GM12874 (cell line): Measurements from ENCODE around the gene STAT3.

Experiments used
- TF ChIP-seq, protein P1 (sequence below): IDR thresholded peaks from 2 replicates; pipeline ENCODE4 v1.5.1; 2011; ENCODE audit warnings: low read depth, mild to moderate bottlenecking, control low read depth, low read length, moderate library complexity; ENCODE audit not compliant: insufficient read depth

STAT3 gene

DNA sequence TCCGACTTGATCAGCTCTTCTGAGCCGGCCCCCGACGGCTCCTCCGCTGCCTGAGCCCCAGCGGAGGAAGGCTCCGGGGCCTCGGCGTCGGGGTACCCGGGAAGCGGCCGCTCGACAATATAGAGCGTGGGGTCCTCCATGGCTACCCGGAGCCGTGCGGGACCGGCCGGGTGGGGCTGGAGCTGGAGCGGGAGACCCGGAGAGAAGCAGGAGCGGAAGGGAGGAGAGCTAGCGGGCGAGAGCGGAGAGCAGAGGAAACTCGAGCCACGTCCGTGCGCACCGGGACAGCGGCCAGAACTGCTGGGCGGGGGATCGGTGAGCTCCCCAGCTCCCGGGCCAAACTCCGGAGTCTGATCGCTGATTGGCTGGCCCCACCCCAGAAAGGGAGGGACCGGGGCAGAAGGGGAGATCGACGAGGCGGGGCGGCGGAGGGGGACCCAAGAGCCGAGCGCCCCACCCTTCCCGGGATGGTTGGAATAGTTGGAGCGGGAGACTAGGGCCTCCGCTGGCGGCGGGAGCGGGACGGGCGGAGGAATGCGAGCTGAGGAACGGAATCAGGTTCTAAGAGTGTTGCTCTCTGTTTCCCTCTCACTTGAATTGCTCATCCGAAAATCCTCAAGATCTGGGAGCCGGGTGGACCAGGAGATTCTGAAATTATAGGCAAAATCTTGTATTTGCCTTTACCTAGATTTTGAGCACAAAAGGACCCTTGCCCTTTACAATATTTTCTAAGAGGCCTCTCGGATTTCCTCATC lies 34.9 kb upstream of the STAT3 start, which contains the start of gene CAVIN1:
Gene CAVIN1 (minus strand): TSS at position 299 of the 755 bp plus-strand sequence. CDS start 159 bp downstream, at position 140.
- TF ChIP-seq, protein P1, sequence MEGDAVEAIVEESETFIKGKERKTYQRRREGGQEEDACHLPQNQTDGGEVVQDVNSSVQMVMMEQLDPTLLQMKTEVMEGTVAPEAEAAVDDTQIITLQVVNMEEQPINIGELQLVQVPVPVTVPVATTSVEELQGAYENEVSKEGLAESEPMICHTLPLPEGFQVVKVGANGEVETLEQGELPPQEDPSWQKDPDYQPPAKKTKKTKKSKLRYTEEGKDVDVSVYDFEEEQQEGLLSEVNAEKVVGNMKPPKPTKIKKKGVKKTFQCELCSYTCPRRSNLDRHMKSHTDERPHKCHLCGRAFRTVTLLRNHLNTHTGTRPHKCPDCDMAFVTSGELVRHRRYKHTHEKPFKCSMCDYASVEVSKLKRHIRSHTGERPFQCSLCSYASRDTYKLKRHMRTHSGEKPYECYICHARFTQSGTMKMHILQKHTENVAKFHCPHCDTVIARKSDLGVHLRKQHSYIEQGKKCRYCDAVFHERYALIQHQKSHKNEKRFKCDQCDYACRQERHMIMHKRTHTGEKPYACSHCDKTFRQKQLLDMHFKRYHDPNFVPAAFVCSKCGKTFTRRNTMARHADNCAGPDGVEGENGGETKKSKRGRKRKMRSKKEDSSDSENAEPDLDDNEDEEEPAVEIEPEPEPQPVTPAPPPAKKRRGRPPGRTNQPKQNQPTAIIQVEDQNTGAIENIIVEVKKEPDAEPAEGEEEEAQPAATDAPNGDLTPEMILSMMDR, result no peak

DNA sequence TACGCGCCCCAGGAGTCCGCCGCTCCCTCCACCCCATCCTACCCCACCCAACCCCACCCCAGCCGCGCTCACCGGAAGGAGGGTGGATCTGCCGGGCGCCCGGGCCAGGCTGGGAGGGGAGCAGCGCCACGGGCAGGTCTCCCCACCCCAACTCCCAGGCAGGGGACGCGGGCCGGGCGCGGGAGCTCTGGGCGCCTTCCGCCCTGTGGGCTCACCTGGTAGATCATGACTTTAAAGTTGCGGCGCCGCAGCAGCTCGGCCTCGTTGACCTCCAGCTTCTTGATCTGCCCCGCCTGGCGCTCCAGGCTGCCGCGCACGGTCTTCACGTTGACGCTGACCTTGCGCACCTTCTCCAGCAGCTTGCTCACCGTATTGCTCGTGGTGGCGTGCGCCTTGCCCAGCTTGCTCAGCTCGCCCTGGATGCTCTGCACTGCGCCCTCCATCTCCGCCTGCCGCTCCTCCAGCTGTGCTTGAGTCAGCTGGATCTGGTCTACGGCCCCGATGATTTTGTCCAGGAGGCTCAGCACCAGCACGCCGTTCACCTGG lies 34.2 kb upstream of the STAT3 start:
- TF ChIP-seq, protein P1, result no peak

DNA sequence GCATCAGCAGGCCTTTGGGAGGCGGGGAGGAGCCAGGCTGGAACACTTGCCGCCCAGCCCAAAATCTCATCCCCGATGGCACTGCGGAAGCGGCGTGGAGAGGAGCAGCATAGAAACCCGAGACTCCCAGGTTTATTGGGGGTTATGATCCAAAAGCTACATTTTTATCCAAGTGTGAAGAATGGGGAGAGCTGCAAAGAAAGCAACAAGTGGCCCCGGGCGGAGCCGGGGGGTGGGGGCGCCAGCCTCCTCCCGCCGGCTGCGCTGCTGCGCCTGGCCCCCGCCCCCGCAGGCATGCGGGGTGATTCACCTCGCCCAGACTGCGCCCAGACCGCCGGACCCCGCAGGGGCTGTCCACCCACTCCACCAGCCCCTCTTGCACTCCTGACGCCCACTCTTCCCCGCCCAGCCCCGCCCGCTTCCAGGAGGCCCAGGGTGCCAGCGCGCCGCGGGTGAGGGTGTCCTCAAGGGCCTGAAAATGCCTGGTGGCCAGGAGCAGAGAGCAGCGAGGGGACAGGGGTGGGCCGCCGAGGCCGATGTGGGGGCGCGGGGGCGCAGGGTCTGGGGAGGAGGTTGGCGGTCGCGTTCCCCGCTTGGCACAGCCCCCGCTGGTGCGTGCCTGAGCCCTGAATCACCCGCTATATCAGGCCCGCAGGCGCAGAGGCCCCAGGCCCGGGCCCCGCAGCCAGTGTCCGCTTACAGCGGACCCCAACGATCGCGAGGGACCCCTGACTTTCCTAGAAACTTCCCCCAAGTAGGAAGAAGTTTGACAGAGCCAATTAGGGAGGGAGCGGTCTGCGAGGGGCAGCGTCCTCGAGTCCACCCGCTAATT lies 33.5 kb upstream of the STAT3 start:
- TF ChIP-seq, protein P1, result no peak

DNA sequence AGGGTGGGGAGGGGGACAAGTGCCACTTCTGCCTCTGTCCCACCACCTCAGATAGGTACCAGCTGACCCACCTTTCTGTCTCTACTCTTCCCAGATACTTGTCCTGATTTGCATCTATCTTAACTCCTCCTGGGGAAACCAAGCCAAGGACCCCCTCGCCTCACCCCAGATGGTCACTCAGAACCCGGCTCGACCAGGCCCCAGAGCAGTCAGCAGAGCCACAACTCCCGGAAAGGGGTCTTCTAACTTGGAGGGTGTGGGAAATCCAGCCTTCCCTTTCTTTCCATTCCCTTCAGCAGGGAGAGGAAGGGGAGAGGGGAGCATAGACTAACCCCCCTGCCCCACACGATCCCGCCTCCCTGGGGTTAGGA lies 32.9 kb upstream of the STAT3 start:
- TF ChIP-seq, protein P1, result no peak

DNA sequence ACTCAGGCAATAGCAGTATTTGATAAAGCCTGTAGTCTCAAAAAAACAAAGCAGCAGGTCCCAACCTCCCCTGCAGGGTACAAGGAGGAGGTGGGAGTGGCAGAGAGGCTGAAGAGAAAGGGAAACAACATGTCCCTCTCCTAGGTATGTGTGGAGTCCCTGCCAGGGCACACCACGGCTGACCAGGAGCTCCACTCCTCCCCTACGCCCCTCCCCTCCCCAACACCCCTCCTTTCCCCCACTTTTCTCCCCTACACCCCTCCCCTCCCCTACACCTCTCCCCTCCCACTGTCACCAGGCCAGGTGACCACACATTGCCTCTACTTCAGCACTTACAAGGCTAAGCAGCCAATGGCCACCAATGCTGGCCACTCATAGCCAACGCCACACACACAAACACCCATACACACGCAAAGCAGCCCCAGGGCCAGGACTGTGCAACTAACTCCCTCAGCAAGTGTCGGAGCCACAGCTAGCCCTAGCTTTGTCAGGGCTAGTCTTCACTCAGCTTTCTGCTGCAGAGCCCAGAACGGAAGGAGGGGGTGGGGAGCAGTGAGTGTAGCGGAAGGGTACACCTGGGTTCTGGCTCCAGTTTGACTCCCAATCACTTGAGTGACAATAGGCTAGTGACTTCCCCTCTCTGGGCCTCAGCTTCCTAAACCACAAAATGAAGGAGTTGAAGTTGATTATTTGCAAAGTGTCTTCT lies 26.6 kb upstream of the STAT3 start:
- TF ChIP-seq, protein P1, result no peak

DNA sequence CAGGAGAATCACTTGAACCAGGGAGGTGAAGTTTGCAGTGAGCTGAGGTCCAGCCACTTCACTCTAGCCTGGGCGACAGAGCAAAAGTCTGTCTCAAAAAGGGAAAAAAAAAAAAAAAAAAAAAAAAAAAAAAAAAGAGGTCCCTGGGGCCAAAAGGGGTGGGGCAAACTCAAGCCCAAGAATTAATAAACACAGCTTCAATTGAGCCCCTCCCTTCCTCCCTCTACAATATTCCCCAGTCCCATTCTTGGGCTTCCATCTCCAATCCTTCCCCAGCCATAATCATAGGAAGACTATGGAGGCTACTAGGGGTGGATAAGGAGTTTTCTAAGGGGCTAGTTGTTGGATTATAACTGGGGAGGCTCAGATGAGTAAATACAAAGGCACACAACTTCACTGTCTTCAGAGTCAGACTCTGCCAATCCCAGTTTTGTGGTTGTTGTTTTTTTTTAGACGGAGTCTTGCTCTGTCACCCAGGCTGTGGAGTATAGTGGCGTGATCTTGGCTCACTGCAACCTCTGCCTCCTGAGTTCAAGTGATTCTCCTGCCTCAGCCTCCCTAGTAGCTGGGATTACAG lies 25.3 kb upstream of the STAT3 start:
- TF ChIP-seq, protein P1, result no peak
